Mesothelial cell of epicardium (in vitro differentiated cells): ENCODE measurements around the gene DCST1. TPM values are rescaled to one million over a fixed set of nuclear protein-coding genes. Genes with fewer than 3 reads are reported as not detected.

Source experiments
- DNase-seq, 2 experiments: peaks; one replicate each; pipeline ENCODE4 v3.0.0; 2021; ENCODE audit warnings: low spot score in 2 of 2; ENCODE audit not compliant: unreplicated experiment in 2 of 2
- H3K27ac Mint-ChIP-seq: 2 replicates; pipeline ENCODE4 v1.8.0; 2021; ENCODE audit warnings: mixed read lengths
- H3K27me3 Mint-ChIP-seq: 2 replicates; pipeline ENCODE4 v1.8.0; 2021; ENCODE audit warnings: low read depth, mixed read lengths
- H3K36me3 Mint-ChIP-seq: 2 replicates; pipeline ENCODE4 v1.8.0; 2021; ENCODE audit warnings: mixed read lengths
- H3K4me1 Mint-ChIP-seq: 2 replicates; pipeline ENCODE4 v1.8.0; 2021; ENCODE audit warnings: mixed read lengths
- H3K4me3 Mint-ChIP-seq: 2 replicates; pipeline ENCODE4 v1.8.0; 2021; ENCODE audit warnings: mild to moderate bottlenecking, moderate library complexity, mixed read lengths
- H3K9me3 Mint-ChIP-seq: 2 replicates; pipeline ENCODE4 v1.8.0; 2021; ENCODE audit warnings: mixed read lengths
- CTCF ChIP-seq: fragments of 200-600 bp; sonication (generic); IDR thresholded peaks from one replicate; pipeline ENCODE4 v1.5.0; 2021; ENCODE audit warnings: antibody characterized with exemption; ENCODE audit not compliant: unreplicated experiment
- total RNA-seq: library from RNA; stranded (reverse); gene quantifications from 3 replicates; pipeline ENCODE4 v1.2.1, GENCODE V29; 2021

DCST1 gene
- total RNA-seq, 1 donor from 2014 or later, result 0.58 TPM

GRCh38 chr1:155061381-155062150, 27.9 kb downstream of the DCST1 start:
- Mint-ChIP-seq H3K27me3 (peaks cover 2% of the 10 kb centered on the region), H3K9me3 (no peaks in the 10 kb centered on the region), H3K4me1 (peaks cover 32% of the 10 kb centered on the region), H3K27ac (no peak overlapping the region), H3K4me3 (peak overlapping the region; percentile 46), H3K36me3 (peaks cover under 1% of the 10 kb centered on the region)
- TF ChIP-seq CTCF, result peak; percentile 96
- DNase-seq, result peak; percentile 80 to 95

GRCh38 chr1:155062151-155062686, 28.6 kb downstream of the DCST1 start:
- Mint-ChIP-seq H3K27ac (no peak overlapping the region), H3K4me3 (peak overlapping the region; percentile 76), H3K27me3 (peaks cover 2% of the 10 kb centered on the region), H3K4me1 (peaks cover 32% of the 10 kb centered on the region), H3K36me3 (peaks cover 7% of the 10 kb centered on the region), H3K9me3 (no peaks in the 10 kb centered on the region)
- no peak for TF ChIP-seq CTCF
- DNase-seq, result no peak

- peaks cover 8% of the 10 kb centered on the region for H3K36me3 Mint-ChIP-seq
- peaks cover 32% of the 10 kb centered on the region for H3K4me1 Mint-ChIP-seq
- DNase-seq, result peak in 1 of 2 experiments; percentile 89
- no peaks in the 10 kb centered on the region for H3K9me3 Mint-ChIP-seq
- TF ChIP-seq CTCF, result peak; percentile 91
- peak overlapping the region; percentile 70 for H3K27ac Mint-ChIP-seq
- peaks cover 2% of the 10 kb centered on the region for H3K27me3 Mint-ChIP-seq
- H3K4me3 Mint-ChIP-seq, result peak overlapping the region; percentile 76
These were observed 29.2 kb downstream of the DCST1 start for GRCh38 chr1:155062702-155063411.

GRCh38 chr1:155063550-155064110, 30.0 kb downstream of the DCST1 start, which contains the start of gene EFNA4:
Gene EFNA4, plus strand, starts transcription at chr1:155063740. Its CDS starts 84 bp downstream, at chr1:155063824.
- Mint-ChIP-seq H3K36me3 (peaks cover 10% of the 10 kb centered on the region), H3K27me3 (peaks cover 2% of the 10 kb centered on the region), H3K27ac (peak within 1 kb of the TSS; percentile 87), H3K4me1 (peaks cover 34% of the 10 kb centered on the region), H3K9me3 (no peaks in the 10 kb centered on the region), H3K4me3 (peak within 1 kb of the TSS; percentile 76)
- DNase-seq, result peak; percentile 82 to 85
- TF ChIP-seq CTCF, result no peak

- H3K36me3 Mint-ChIP-seq, result peaks cover 13% of the 10 kb centered on the region
- peaks cover 2% of the 10 kb centered on the region for H3K27me3 Mint-ChIP-seq
- H3K4me3 Mint-ChIP-seq, result peak overlapping the region; percentile 76
- peaks cover 34% of the 10 kb centered on the region for H3K4me1 Mint-ChIP-seq
- H3K27ac Mint-ChIP-seq, result peak overlapping the region; percentile 87
- no peaks in the 10 kb centered on the region for H3K9me3 Mint-ChIP-seq
- TF ChIP-seq CTCF, result no peak
- peak in 1 of 2 experiments; percentile 67 for DNase-seq
These were observed 30.6 kb downstream of the DCST1 start for GRCh38 chr1:155064111-155064831.
